Measurements from ENCODE around the gene CAPG.

DNA sequence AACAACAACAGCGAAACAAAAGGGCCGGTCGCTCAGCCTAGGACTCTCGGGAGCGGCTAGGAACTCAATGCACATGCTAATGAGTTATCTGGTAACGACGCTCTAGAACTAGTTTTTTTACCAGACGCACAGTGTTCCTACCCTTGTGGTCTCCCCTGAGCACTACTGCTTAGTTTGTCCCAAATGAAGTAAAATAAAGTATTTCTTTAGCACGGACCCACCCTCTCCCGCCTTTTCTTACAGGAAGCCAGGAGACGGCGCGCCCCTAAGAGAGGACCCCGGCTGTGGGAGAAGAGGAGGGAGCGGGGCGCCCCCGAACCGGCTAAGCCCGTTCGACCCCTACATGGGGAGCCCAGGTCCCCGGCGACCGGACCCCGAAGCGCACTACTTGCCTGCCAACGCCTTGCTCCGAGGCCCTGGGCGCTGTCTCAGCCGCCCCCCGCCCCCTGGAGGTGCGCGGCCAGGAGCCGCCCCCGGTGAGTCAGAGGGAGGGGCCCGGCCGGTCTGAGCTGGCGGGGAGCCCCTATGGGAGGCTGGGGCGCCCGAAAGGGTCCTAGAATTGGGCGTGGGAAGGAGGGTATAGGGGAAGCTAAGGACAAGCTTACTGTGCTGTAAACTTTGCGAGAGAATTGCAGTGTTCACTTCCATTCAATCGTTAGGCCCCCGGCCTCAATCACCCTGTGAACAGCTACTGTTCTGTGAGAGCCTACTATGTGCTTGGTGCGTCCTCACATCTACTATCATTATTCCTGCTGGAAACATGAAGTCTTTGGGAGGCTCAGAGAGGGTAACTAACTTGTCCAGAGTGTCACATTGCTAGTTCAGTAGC, 3.6 kb upstream of the CAPG start:
- TF ChIP-seq CTCF (IDR thresholded peaks at IDR 0.05) (no peak), EP300 (IDR thresholded peaks at IDR 0.05) (no peak), POLR2AphosphoS2 (conservative IDR thresholded peaks at IDR 0.05; ENCODE audit: low read length) (no peak)
